NCI-H2107 treated with DMSO at 0.1 percent for 48 hours (cell line): Measurements from ENCODE around the gene AUTS2.

Experiments used
- DNase-seq: peaks from one replicate; lab custom pipeline; 2025; ENCODE audit not compliant: unreplicated experiment; lab: John Stamatoyannopoulos, UW

AUTS2 gene

GRCh38 chr7:70556761-70557160, 958.5 kb downstream of the AUTS2 start:
- no peak for DNase-seq

DNA sequence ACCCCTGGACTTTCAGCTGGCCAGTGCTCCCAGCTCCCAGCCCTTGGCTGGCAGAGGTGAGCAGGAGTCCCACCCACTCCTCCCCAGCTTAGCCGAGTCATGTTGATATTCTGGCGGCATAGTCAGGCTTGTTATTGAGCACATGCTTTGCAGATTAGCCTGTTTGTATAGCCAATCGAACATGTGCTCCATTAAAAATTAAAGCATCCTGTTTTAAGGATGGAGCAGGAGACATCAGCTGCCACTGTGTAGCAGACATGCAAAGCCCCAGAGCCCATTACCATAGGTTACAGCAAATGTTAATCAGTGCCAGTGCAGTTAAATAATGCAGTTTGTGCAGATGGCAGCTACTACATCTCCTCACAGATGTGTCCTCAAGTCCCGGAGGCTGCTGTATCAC, 959.1 kb downstream of the AUTS2 start:
- no peak for DNase-seq

GRCh38 chr7:70559815-70560214, 961.5 kb downstream of the AUTS2 start:
- DNase-seq, result no peak

DNA sequence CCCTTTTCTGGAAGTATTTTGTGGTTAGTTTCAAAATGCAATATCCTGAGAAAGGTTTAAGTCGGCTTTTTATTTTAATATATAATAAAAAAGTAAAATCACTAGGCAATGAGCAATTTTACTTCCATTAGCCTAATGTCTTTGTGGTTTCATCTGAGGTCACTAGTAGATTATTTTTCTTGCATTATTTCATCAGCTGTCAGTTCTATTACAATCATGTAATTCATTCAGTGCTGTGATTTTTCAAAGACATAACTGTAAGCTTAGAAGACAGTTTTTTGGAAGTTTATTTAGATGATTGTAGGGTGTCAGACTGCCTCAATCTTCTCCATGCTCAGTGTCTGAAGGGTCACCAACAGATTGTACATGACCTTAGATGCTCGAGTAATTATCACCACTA, 965.7 kb downstream of the AUTS2 start:
- no peak for DNase-seq

DNA sequence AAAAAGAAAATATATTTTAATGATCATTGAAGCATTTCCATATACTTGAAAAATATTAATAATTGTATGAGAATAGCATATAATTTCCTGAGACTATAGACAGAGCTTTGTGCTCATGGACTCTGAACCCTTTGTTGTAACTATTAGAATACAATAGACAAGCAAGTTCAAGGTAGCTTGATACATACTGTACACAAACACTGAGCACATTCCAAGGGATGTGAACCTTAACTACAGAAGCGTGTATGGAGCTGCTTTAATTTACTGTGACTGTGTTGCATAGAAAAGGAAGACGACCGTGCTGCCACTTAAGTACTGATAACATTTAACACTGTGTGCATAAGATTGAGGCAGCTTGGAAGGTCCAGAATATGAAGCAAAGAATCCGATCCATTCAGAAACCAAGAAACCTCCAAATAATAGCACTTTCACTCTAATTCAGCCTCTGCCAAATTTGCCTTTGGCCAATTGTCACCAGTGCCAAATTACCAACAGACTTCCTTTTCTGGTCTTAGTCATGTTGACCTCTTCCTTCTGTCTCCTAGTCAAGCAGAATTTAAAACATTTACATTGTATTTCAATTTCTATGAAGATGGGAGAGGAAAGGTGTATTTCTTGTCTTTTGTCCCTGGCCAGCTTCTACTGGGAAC, 967.6 kb downstream of the AUTS2 start:
- DNase-seq, result no peak

- DNase-seq, result peak; percentile 33
Observed at GRCh38 chr7:70566671-70567070, 968.4 kb downstream of the AUTS2 start.

DNA sequence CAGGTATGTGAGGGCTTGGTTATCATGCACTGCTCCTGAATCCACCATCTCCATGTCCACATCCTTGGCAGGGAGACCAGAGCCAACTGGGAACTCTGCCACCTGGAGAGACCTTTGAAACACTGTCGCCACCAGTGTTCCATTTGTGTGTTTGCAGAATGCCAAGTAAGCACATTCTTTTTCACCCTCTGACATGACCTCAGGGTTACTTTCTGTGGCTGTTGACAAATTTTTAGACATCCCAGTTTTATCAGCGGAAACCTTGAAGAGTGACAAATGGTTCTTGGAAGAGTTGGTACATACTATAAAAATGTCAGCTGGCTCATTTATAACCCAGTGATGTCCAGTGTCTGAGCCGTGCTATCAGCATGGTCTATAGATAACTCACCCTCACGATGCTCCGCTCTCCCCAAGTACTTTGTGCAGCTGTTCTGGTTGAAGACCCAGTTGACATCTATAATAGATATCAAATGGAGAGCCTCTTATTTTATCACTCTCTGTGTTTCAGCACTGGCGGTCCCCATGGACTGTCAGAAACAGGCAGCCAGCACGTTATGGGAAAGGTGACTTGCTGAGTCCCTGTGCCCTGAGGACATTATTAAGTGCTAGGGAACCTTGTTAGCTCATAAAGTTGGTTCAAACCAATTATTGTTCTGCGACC, 970.5 kb downstream of the AUTS2 start:
- no peak for DNase-seq

- peak; percentile 96 for DNase-seq
Observed at GRCh38 chr7:70569335-70569819, 971.1 kb downstream of the AUTS2 start.

DNA sequence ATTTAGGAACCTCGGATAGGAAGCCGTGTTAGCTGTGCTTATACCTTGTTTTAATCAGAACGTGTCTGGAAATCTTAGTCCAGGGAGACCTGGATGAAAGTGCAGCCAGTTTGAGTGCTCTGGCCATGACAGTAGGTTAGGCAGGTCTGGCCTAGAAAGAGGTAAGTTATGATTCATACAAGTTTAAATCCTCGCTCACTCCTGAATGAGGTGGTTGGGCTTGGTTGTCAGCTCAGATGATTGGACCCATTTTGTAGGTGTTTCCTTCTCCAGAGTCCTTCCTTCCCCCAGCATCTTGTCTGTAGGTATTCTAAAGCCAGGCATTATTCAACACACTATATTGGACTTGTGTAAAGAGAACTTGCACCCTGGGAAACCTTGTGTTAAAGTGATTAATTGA, 971.8 kb downstream of the AUTS2 start:
- DNase-seq, result no peak

DNA sequence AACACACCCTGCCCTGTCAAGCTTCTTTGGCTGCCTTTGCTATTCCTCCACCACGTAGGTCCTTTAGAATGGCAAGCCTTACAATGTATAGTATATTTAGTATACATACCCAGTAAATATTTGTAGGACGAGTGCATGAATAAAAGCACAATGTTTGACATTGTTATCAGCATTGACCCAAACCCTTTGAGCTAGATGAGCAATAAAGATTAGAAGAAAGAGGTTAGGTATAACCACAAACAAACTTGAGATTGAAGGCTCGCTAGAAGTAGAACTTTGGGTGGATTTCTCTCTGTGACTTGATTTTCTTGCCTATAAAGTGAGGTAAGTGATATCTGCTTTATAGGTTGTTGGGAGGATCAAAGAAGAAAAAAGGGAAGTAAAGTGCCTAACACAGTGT, 972.7 kb downstream of the AUTS2 start:
- DNase-seq, result no peak

GRCh38 chr7:70571403-70571934, 973.2 kb downstream of the AUTS2 start:
- DNase-seq, result no peak

DNA sequence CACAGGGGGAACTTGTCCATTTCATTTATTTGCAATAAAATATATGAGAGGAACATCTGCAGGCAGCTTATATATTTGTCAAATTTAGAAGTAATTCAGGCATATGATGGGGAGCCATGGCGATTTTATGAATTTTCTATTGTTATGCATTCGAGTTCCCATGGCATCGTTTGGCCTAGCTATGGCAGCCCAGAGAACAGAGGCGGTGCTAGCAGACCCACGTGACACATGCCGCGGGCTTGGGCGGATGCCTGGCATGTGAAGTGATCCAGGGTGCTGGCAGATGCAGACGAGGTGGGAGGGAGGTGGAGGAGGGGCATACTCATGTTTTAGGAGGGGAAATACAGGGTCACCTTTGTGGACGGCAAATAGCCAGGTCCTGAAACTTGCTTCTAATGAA, 973.7 kb downstream of the AUTS2 start:
- no peak for DNase-seq

DNA sequence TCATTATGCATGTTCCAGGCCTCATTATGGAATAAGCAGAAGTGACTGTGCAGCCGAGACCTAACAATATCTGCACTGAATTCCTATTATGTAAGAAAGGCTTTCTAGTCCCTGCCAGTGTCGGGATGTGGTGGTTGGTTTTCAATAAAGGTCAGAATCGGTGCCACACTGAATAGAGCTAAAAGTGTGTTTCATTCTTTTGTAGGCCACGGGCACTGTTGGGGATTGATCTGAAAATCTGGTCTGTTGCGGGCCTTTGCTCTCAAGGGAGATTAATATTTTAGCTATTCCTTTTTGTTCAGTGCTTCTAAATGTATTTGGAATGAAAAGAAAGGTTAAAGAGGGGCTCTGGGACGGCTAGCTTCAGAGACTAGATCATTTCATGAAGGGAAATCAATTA, 974.3 kb downstream of the AUTS2 start:
- DNase-seq, result no peak

GRCh38 chr7:70573071-70573661, 974.9 kb downstream of the AUTS2 start:
- DNase-seq, result no peak

DNA sequence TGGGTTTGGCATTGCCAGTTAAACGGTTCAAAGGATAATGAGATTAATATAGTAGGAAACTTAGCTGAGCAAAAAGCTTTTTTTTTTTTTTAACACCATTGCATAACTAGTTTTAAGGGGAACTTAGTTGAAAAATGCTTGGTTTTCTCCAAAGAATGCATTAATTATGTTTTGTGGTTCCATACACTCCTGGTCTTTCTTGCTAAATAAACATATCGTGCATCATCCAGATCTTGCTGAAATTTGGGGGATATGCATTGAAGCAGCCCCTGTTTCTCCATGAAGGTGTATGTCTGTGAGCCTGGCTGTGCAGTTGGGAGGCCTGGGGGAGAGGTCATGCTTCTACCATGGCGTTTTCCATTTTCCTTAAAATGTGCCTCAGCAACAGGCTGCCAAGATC, 975.4 kb downstream of the AUTS2 start:
- no peak for DNase-seq

- DNase-seq, result no peak
Observed at GRCh38 chr7:70574314-70574834, 976.1 kb downstream of the AUTS2 start.

DNA sequence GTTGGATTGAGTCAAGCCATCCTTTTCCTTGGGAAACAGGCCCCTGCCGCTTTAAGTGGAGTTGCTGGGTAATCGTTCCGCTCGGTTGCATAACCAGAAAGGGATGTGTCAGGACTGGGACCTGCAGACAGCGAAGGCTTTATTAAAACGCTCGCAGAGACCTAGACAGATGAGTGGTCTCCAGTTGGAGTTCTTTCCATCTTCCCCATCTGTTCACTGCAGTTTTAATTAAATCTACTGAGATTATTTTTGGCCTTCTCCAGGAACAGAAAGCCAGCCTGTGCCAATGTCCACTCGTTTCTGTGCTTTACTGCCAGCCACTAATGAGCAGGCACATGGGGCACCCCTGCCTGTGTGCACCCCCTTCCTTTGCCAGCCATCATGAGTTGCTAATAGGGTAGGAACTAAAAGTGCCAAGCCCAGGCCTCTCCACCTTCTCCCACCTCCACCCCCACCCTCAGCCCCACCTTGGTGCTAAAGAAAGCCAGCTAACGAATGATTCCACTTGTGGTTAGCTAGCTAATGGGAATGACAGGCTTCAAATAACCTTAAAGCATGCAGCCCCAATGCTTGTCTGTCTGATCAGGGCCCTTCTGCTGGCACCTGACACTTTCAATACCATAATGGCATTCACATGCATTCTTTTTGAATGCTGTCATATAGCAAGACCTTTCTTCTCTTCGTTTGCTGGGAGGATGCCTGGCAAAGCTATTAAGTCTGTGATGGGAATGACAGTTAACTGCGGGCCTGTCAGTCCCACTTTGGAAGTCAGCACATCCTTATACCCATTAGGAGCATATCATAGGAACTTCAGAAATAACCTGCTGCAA, 976.9 kb downstream of the AUTS2 start:
- peak; percentile 67 for DNase-seq

DNA sequence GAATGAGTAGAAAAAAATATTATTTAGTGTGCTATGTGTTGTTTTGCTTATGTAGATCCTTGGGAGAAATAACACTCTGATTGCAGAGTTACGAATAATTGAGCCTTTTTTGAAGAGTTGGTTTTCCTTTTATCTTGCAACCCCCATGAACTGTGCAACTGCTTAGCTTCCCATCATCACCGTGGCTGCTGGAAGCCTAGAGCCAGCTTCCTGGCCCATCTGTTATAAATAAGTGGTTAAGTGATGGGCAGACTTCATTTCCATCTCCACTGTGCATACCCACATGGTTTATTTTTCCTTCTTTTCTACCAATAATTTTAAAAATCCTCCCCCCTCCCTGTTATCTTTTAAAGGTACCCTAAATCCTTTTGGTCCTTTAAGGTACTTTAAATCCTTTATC, 978.8 kb downstream of the AUTS2 start:
- no peak for DNase-seq

DNA sequence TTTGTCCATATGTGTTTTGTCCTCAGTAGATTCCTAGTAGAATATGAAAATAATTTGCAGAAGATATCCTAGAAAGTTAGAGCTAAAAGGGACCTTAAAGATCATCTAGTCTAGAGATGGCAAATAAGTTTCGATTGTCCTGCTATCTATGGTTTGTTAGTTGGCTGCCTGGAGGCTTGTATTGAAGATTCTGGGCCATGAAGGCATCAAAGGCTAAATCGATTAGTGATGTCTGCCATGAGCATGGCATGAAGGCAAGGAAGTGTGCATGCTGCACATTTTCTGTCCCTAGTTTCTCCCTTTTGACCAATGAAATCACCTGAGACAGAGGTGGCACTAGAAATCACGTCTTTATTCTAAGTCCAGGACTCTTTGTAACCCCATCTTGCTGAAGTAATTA, 979.9 kb downstream of the AUTS2 start:
- DNase-seq, result no peak

DNA sequence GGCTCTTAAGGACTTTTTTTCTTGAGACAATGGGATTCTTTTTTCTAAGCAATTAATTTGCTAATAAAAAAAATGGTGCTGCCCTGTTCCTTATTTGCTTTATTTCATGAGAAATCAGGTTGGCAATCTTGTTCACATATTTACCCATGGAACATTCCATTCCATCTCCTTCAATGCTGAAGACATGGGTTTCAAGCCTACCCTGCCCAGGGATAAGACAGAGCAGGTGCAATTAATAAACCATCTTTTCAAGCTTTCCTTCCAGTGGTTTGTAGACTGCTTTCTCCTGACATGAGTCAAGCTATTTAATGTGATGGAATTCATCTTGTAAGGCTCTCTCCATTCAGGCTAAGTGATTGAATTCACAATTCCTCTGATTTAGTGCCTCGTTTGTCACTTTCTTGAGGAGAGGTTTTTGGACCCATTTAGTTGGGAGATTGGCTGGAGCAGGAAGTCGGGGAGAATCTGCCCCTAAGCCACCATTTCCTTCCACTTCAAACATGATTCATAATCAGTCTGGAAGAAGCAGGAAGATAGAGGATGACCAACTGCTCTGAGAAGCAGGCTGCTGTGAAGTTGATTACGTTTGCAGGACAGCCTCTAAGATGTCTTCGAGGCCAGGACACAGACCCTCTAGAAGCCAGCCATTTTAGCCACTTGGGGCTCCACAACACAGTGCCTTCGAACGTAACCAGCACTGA, 981.3 kb downstream of the AUTS2 start:
- DNase-seq, result no peak
